H9 (cell line): ENCODE measurements around the gene CHRM5. TPM values are rescaled to one million over a fixed set of nuclear protein-coding genes. Genes with fewer than 3 reads are reported as not detected.

ENCODE experiments used
- DNase-seq: peaks from one replicate; pipeline ENCODE4 v3.0.0-alpha.2; 2017
- H2AFZ ChIP-seq: one replicate; pipeline ENCODE4 v1.6.1; 2013; ENCODE audit warnings: mild to moderate bottlenecking, low read length, control low read depth, moderate library complexity
- H2AK5ac ChIP-seq: 2 replicates; pipeline ENCODE4 v1.6.1; 2013; ENCODE audit warnings: low read length, control low read depth, mixed read lengths; ENCODE audit not compliant: insufficient read length
- H2BK120ac ChIP-seq: one replicate; pipeline ENCODE4 v1.6.1; 2013; ENCODE audit warnings: low read depth, mild to moderate bottlenecking, low read length, control low read depth, inconsistent platforms; ENCODE audit not compliant: poor library complexity, severe bottlenecking
- H2BK12ac ChIP-seq: 2 replicates; pipeline ENCODE4 v1.6.1; 2013; ENCODE audit warnings: low read length, control low read depth, mixed read lengths, low read depth; ENCODE audit not compliant: insufficient read length
- H2BK15ac ChIP-seq: 2 replicates; pipeline ENCODE4 v1.6.1; 2013; ENCODE audit warnings: low read depth, low read length, control low read depth
- H2BK20ac ChIP-seq: one replicate; pipeline ENCODE4 v1.6.1; 2013; ENCODE audit warnings: low read depth, mild to moderate bottlenecking, low read length, control low read depth, inconsistent platforms; ENCODE audit not compliant: poor library complexity, severe bottlenecking
- H2BK5ac ChIP-seq: 2 replicates; pipeline ENCODE4 v1.6.1; 2013; ENCODE audit warnings: low read length, control low read depth, mixed read lengths; ENCODE audit not compliant: insufficient read length
- H3K14ac ChIP-seq: 2 replicates; pipeline ENCODE4 v1.6.1; 2013; ENCODE audit warnings: low read length, control low read depth; ENCODE audit not compliant: insufficient read depth
- H3K18ac ChIP-seq: 2 replicates; pipeline ENCODE4 v1.6.1; 2013; ENCODE audit warnings: low read depth, mild to moderate bottlenecking, mixed read lengths, low read length, control low read depth; ENCODE audit not compliant: insufficient read length
- H3K23ac ChIP-seq: 2 replicates; pipeline ENCODE4 v1.6.1; 2013; ENCODE audit warnings: low read length, control low read depth, mixed read lengths, low read depth; ENCODE audit not compliant: insufficient read length
- H3K23me2 ChIP-seq: 2 replicates; pipeline ENCODE4 v1.6.1; 2013; ENCODE audit warnings: low read depth, mild to moderate bottlenecking, mixed read lengths, low read length, control low read depth; ENCODE audit not compliant: insufficient read length, poor library complexity, severe bottlenecking
- H3K27ac ChIP-seq: 2 replicates; pipeline ENCODE4 v1.5.1; 2013; ENCODE audit warnings: low read length, control low read depth, mixed read lengths, low read depth; ENCODE audit not compliant: insufficient read length
- H3K27me3 ChIP-seq: 2 replicates; pipeline ENCODE4 v1.6.1; 2013; ENCODE audit warnings: low read length, control low read depth, inconsistent platforms; ENCODE audit not compliant: insufficient read depth
- H3K4ac ChIP-seq: 2 replicates; pipeline ENCODE4 v1.6.1; 2013; ENCODE audit warnings: low read depth, mild to moderate bottlenecking, control low read depth, inconsistent platforms, low read length, moderate library complexity
- H3K4me1 ChIP-seq: 2 replicates; pipeline ENCODE4 v1.6.1; 2013; ENCODE audit warnings: low read length, control low read depth, inconsistent platforms; ENCODE audit not compliant: insufficient read depth
- H3K4me2 ChIP-seq: 2 replicates; pipeline ENCODE4 v1.6.1; 2013; ENCODE audit warnings: low read length, control low read depth, mixed read lengths; ENCODE audit not compliant: insufficient read length, insufficient read depth
- H3K56ac ChIP-seq: 2 replicates; pipeline ENCODE4 v1.6.1; 2013; ENCODE audit warnings: low read depth, mild to moderate bottlenecking, mixed read lengths, low read length, control low read depth; ENCODE audit not compliant: insufficient read length
- H3K79me1 ChIP-seq: 2 replicates; pipeline ENCODE4 v1.6.1; 2013; ENCODE audit warnings: low read depth, mild to moderate bottlenecking, moderate library complexity, low read length, control low read depth, inconsistent platforms; ENCODE audit not compliant: insufficient read depth, poor library complexity, severe bottlenecking
- H3K79me2 ChIP-seq: 2 replicates; pipeline ENCODE4 v1.6.1; 2013; ENCODE audit warnings: low read length, control low read depth, inconsistent platforms; ENCODE audit not compliant: insufficient read depth
- H3K9ac ChIP-seq: 2 replicates; pipeline ENCODE4 v1.6.1; 2013; ENCODE audit warnings: low read length, control low read depth, mixed read lengths; ENCODE audit not compliant: insufficient read length; ENCODE audit errors: extremely low read depth
- H3K9me3 ChIP-seq: one replicate; pipeline ENCODE4 v1.6.1; 2013; ENCODE audit warnings: low read depth, low read length, inconsistent platforms; ENCODE audit not compliant: control insufficient read depth
- H3T11ph ChIP-seq: one replicate; pipeline ENCODE4 v1.6.1; 2013; ENCODE audit warnings: mild to moderate bottlenecking, low read length, control low read depth, inconsistent platforms
- H4K20me1 ChIP-seq: one replicate; pipeline ENCODE4 v1.6.1; 2013; ENCODE audit not compliant: control insufficient read depth, insufficient read length, insufficient read depth
- H4K5ac ChIP-seq: 2 replicates; pipeline ENCODE4 v1.6.1; 2013; ENCODE audit warnings: low read depth, mild to moderate bottlenecking, mixed read lengths, low read length, control low read depth; ENCODE audit not compliant: insufficient read length
- H4K8ac ChIP-seq: replicated peaks from 2 replicates; pipeline ENCODE4 v1.6.1; 2013; ENCODE audit warnings: low read length, control low read depth, mixed read lengths, low read depth; ENCODE audit not compliant: insufficient read length
- H4K91ac ChIP-seq: 2 replicates; pipeline ENCODE4 v1.6.1; 2013; ENCODE audit warnings: low read depth, mild to moderate bottlenecking, moderate library complexity, mixed read lengths, low read length, control low read depth; ENCODE audit not compliant: insufficient read length
- H3K27ac Mint-ChIP-seq, 3 experiments: 2 replicates in 2 of 3; 3 replicates in 1 of 3; pipeline ENCODE4 v1.8.0; 2020 to 2021; ENCODE audit warnings: mixed read lengths in 3 of 3, mild to moderate bottlenecking in 1 of 3, moderate library complexity in 1 of 3
- H3K27me3 Mint-ChIP-seq: 2 replicates; pipeline ENCODE4 v1.8.0; 2021; ENCODE audit warnings: low read depth, mild to moderate bottlenecking, moderate library complexity, mixed read lengths
- H3K36me3 Mint-ChIP-seq, 3 experiments: 2 replicates in 2 of 3; 3 replicates in 1 of 3; pipeline ENCODE4 v1.8.0; 2020 to 2021; ENCODE audit warnings: low read depth in 3 of 3, mixed read lengths in 3 of 3; ENCODE audit not compliant: insufficient read depth in 1 of 3
- H3K4me1 Mint-ChIP-seq, 2 experiments: 2 replicates each; pipeline ENCODE4 v1.8.0; 2020; ENCODE audit warnings: mixed read lengths in 2 of 2
- H3K4me3 Mint-ChIP-seq, 2 experiments: 2 replicates in 1 of 2; 3 replicates in 1 of 2; pipeline ENCODE4 v1.8.0; 2020 to 2021; ENCODE audit warnings: mild to moderate bottlenecking in 2 of 2, mixed read lengths in 2 of 2, moderate library complexity in 1 of 2
- H3K9me3 Mint-ChIP-seq, 2 experiments: 2 replicates in 1 of 2; 3 replicates in 1 of 2; pipeline ENCODE4 v1.8.0; 2020; ENCODE audit warnings: mild to moderate bottlenecking in 2 of 2, mixed read lengths in 2 of 2, moderate library complexity in 1 of 2
- WGBS: extraction: QIAGEN DNeasy Blood & Tissue Kit; methylation state at CpG from one replicate; pipeline ENCODE4 v1.1.7; 2013; ENCODE audit warnings: missing lambda C conversion rate, low lambda C conversion rate, mixed read lengths; ENCODE audit not compliant: insufficient read length; ENCODE audit errors: extremely low coverage; 5-methylcytosine and 5-hydroxymethylcytosine counted together
- total RNA-seq: library from RNA; stranded (reverse); gene quantifications from 2 replicates; pipeline ENCODE4 v1.2.1, GENCODE V29; 2021
- TF ChIP-seq, protein P1 (sequence below): fragments of 200-600 bp; sonication (generic); conservative IDR thresholded peaks from 3 replicates; pipeline ENCODE4 v1.8.0; 2021; ENCODE audit warnings: antibody characterized with exemption, mild to moderate bottlenecking

CHRM5 gene
- total RNA-seq, 1 experiment from 2014 or later, result not detected

DNA sequence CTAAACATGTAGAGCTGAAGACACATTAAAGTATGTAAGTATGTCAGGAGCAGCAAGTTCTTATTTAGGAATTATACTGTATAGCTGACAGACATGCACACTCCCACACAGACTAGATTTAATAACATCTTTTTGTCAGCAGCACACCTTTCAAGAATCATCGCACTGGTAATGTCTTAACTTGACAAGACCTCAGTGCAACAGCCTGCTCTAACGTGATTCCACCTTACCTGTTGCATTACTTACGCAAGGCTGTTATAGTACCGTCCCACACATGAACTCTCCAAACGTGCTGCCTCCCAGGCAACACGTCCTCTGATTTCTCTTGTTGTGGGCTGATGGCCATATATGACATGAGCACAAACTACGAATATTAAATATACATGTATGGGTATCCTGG lies 11.9 kb downstream of the CHRM5 start:
- Histone ChIP-seq H3K4ac (no peak overlapping the region), H3K9me3 (no peaks in the 10 kb centered on the region), H3K79me1 (no peaks in the 10 kb centered on the region), H3K18ac (no peak overlapping the region), H3K23ac (no peak overlapping the region), H3K27me3 (no peaks in the 10 kb centered on the region), H3T11ph (no peak overlapping the region), H2BK20ac (no peak overlapping the region), H3K79me2 (no peaks in the 10 kb centered on the region), H3K4me1 (no peaks in the 10 kb centered on the region), H4K8ac (no peak overlapping the region), H3K9ac (no peak overlapping the region), H2AFZ (no peak overlapping the region), H3K4me2 (no peak overlapping the region), H2BK12ac (no peak overlapping the region), H2BK5ac (no peak overlapping the region), H4K5ac (no peak overlapping the region), H2AK5ac (no peak overlapping the region), H2BK120ac (no peak overlapping the region), H4K91ac (no peak overlapping the region), H3K56ac (no peak overlapping the region), H2BK15ac (no peak overlapping the region), H3K27ac (no peak overlapping the region), H3K14ac (no peak overlapping the region), H4K20me1 (no peaks in the 10 kb centered on the region), H3K23me2 (no peaks in the 10 kb centered on the region)
- no peak for DNase-seq
- H3K9me3 Mint-ChIP-seq, result no peaks in the 10 kb centered on the region
- H3K36me3 Mint-ChIP-seq, result no peaks in the 10 kb centered on the region; a peak in 1 of 7 replicates
- H3K27me3 Mint-ChIP-seq, result no peaks in the 10 kb centered on the region
- no peak overlapping the region for H3K27ac Mint-ChIP-seq
- peaks cover 6 to 11% of the 10 kb centered on the region in 2 experiments for H3K4me1 Mint-ChIP-seq
- WGBS, result no CpG with 5 or more reads among the region's 7 CpGs
- TF ChIP-seq, protein P1, sequence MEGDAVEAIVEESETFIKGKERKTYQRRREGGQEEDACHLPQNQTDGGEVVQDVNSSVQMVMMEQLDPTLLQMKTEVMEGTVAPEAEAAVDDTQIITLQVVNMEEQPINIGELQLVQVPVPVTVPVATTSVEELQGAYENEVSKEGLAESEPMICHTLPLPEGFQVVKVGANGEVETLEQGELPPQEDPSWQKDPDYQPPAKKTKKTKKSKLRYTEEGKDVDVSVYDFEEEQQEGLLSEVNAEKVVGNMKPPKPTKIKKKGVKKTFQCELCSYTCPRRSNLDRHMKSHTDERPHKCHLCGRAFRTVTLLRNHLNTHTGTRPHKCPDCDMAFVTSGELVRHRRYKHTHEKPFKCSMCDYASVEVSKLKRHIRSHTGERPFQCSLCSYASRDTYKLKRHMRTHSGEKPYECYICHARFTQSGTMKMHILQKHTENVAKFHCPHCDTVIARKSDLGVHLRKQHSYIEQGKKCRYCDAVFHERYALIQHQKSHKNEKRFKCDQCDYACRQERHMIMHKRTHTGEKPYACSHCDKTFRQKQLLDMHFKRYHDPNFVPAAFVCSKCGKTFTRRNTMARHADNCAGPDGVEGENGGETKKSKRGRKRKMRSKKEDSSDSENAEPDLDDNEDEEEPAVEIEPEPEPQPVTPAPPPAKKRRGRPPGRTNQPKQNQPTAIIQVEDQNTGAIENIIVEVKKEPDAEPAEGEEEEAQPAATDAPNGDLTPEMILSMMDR, result no peak
- H3K4me3 Mint-ChIP-seq, result no peak overlapping the region
